Smooth muscle cell (in vitro differentiated cells): ENCODE data around the gene LSG1. TPM values are rescaled to one million over a fixed set of nuclear protein-coding genes. Genes with fewer than 3 reads are reported as not detected.
A peak's percentile ranks its signal among the peaks of the same experiment; 100 is the strongest.

ENCODE experiments used
- DNase-seq: peaks from one replicate; lab custom pipeline; 2025; ENCODE audit not compliant: unreplicated experiment; lab: John Stamatoyannopoulos, UW
- H2AFZ ChIP-seq: fragments of 200-600 bp; sonication (generic); 2 replicates; pipeline ENCODE4 v1.6.0; 2016; ENCODE audit warnings: antibody characterized with exemption, low read depth, mild to moderate bottlenecking
- H3F3A ChIP-seq: fragments of 200-600 bp; sonication (generic); 2 replicates; pipeline ENCODE4 v1.6.0; 2017; ENCODE audit warnings: antibody characterized with exemption, low read depth
- H3K27ac ChIP-seq: fragments of 200-600 bp; sonication (generic); 2 replicates; pipeline ENCODE4 v1.5.1; 2016; ENCODE audit warnings: low read depth, mild to moderate bottlenecking
- H3K27me3 ChIP-seq: fragments of 200-600 bp; sonication (generic); 2 replicates; pipeline ENCODE4 v1.6.1; 2016; ENCODE audit warnings: low read depth, mild to moderate bottlenecking
- H3K36me3 ChIP-seq: fragments of 200-600 bp; sonication (generic); 2 replicates; pipeline ENCODE4 v1.5.1; 2016; ENCODE audit warnings: low read depth
- H3K4me1 ChIP-seq: fragments of 200-600 bp; sonication (generic); 2 replicates; pipeline ENCODE4 v1.5.1; 2016; ENCODE audit warnings: low read depth
- H3K4me2 ChIP-seq: fragments of 200-600 bp; sonication (generic); 2 replicates; pipeline ENCODE4 v1.6.0; 2016; ENCODE audit warnings: mild to moderate bottlenecking
- H3K4me3 ChIP-seq: fragments of 200-600 bp; sonication (generic); 2 replicates; pipeline ENCODE4 v1.5.1; 2016; ENCODE audit warnings: mild to moderate bottlenecking
- H3K79me2 ChIP-seq: fragments of 200-600 bp; sonication (generic); 2 replicates; pipeline ENCODE4 v1.6.0; 2016; ENCODE audit warnings: low read depth, mild to moderate bottlenecking
- H3K9ac ChIP-seq: fragments of 200-600 bp; sonication (generic); 2 replicates; pipeline ENCODE4 v1.6.0; 2016; ENCODE audit warnings: low read depth
- H3K9me3 ChIP-seq: fragments of 200-600 bp; sonication (generic); replicated peaks from 2 replicates; pipeline ENCODE4 v1.5.1; 2016; ENCODE audit warnings: low read depth
- H4K20me1 ChIP-seq: fragments of 200-600 bp; sonication (generic); 2 replicates; pipeline ENCODE4 v1.6.0; 2016; ENCODE audit warnings: low read depth
- WGBS: methylation state at CpG from one replicate; pipeline ENCODE4 v1.1.7; 2016; ENCODE audit warnings: low lambda C conversion rate; 5-methylcytosine and 5-hydroxymethylcytosine counted together
- polyA plus RNA-seq: library from polyadenylated mRNA; unstranded; fragments of >200 nt; fragmentation: Nextera tagmentation; extraction: Ambion mirVana; gene quantifications from 2 replicates; pipeline ENCODE4 v1.2.1, GENCODE V29; 2016
- small RNA-seq: library from RNA; depleted of rRNA; stranded (forward); fragments of <200 nt; gene quantifications from one replicate; pipeline ENCODE3, GENCODE V24; 2014
- total RNA-seq: library from RNA; depleted of rRNA; stranded (reverse); fragments of >200 nt; gene quantifications from 2 replicates; pipeline ENCODE4 v1.2.3, GENCODE V29; 2014
- TF ChIP-seq, protein P1 (sequence below): fragments of 200-600 bp; sonication (generic); IDR thresholded peaks from 2 replicates; pipeline ENCODE4 v1.5.1; 2017; ENCODE audit warnings: borderline replicate concordance, mild to moderate bottlenecking, antibody characterized with exemption; ENCODE audit not compliant: insufficient read depth, poor library complexity, severe bottlenecking

Gene LSG1
- total and polyA plus RNA-seq, 2 experiments from 2014 or later, result 14.0 to 29.1 TPM

- H3F3A ChIP-seq, result peaks cover 13% of the 10 kb centered on the region
- TF ChIP-seq, protein P1, sequence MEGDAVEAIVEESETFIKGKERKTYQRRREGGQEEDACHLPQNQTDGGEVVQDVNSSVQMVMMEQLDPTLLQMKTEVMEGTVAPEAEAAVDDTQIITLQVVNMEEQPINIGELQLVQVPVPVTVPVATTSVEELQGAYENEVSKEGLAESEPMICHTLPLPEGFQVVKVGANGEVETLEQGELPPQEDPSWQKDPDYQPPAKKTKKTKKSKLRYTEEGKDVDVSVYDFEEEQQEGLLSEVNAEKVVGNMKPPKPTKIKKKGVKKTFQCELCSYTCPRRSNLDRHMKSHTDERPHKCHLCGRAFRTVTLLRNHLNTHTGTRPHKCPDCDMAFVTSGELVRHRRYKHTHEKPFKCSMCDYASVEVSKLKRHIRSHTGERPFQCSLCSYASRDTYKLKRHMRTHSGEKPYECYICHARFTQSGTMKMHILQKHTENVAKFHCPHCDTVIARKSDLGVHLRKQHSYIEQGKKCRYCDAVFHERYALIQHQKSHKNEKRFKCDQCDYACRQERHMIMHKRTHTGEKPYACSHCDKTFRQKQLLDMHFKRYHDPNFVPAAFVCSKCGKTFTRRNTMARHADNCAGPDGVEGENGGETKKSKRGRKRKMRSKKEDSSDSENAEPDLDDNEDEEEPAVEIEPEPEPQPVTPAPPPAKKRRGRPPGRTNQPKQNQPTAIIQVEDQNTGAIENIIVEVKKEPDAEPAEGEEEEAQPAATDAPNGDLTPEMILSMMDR, result no peak
- 63% methylated on average over 10 of the region's 10 CpGs for WGBS
- no peaks in the 10 kb centered on the region for H3K27me3 ChIP-seq
- peak overlapping the region; percentile 67 for H3K9ac ChIP-seq
- no peak overlapping the region for H2AFZ ChIP-seq
- no peaks in the 10 kb centered on the region for H3K9me3 ChIP-seq
- H3K36me3 ChIP-seq, result no peaks in the 10 kb centered on the region
- H3K27ac ChIP-seq, result peak overlapping the region; percentile 86
- no peak overlapping the region for H3K4me3 ChIP-seq
- no peaks in the 10 kb centered on the region for H4K20me1 ChIP-seq
- H3K79me2 ChIP-seq, result no peaks in the 10 kb centered on the region
- peak overlapping the region; percentile 57 for H3K4me2 ChIP-seq
- DNase-seq, result no peak
- no peaks in the 10 kb centered on the region for H3K4me1 ChIP-seq
Measured at GRCh38 chr3:194592798-194593752, 78.9 kb downstream of the LSG1 start.

Small RNAs within 50 kb of the gene (small RNA-seq; reads per million reads assigned to genes)
- not detected for gene AC046143.2

Other genes with a start within 250 kb of the LSG1 start
- 65.3 and 128 TPM in 2 replicates for gene ATP13A3, start 185.2 kb downstream of the LSG1 start, total RNA-seq
- gene ATP13A3, start 185.2 kb downstream of the LSG1 start, polyA plus RNA-seq, result 13.0 and 13.5 TPM in 2 replicates
- gene TMEM44, start 38.8 kb downstream of the LSG1 start, total RNA-seq, result 4.2 and 12.7 TPM in 2 replicates
- 18.4 and 19.4 TPM in 2 replicates for gene TMEM44, start 38.8 kb downstream of the LSG1 start, polyA plus RNA-seq
- gene FAM43A, start 13.7 kb upstream of the LSG1 start, total RNA-seq, result 19.0 and 40.9 TPM in 2 replicates
- 54.4 and 73.4 TPM in 2 replicates for gene FAM43A, start 13.7 kb upstream of the LSG1 start, polyA plus RNA-seq